ENCODE measurements around the gene CHST14. TPM values are rescaled to one million over a fixed set of nuclear protein-coding genes. Genes with fewer than 3 reads are reported as not detected.

Gene CHST14
- total RNA-seq, 3 donors from 2014 or later = 8.8 to 10.8 (median 9.3) TPM

- intact Hi-C loops (cut with DNase I; ENCODE audit: low total_unique reads) = no loop called here
- Histone ChIP-seq H3K27ac (peak overlapping the region; percentile 76 to 82), H3K27me3 (no peaks in the 10 kb centered on the region), H3K36me3 (no peaks in the 10 kb centered on the region), H3K9me3 (no peaks in the 10 kb centered on the region), H3K4me1 (peaks cover 0 to 3% of the 10 kb centered on the region in 2 donors), H3K4me3 (no peak overlapping the region)
- no peak for DNase-seq (ENCODE audit: low spot score in 2 of 2)
- TF ChIP-seq POLR2A (IDR thresholded peaks at IDR 0.05) (no peak), CTCF (IDR thresholded peaks at IDR 0.05) (no peak)
Measured at GRCh38 chr15:40512440-40512839, 41.7 kb downstream of the CHST14 start.

GRCh38 chr15:40513609-40514008, 42.8 kb downstream of the CHST14 start:
- no peak for TF ChIP-seq POLR2A (IDR thresholded peaks at IDR 0.05)
- TF ChIP-seq CTCF (IDR thresholded peaks at IDR 0.05) = no peak
- TF ChIP-seq POLR2AphosphoS5 (IDR thresholded peaks at IDR 0.05) = no peak
- Histone ChIP-seq H3K27me3 (no peaks in the 10 kb centered on the region), H3K4me1 (peaks cover 0 to 3% of the 10 kb centered on the region in 2 donors), H3K4me3 (no peak overlapping the region), H3K27ac (no peak overlapping the region), H3K9me3 (no peaks in the 10 kb centered on the region), H3K36me3 (no peaks in the 10 kb centered on the region)
- DNase-seq (ENCODE audit: low spot score in 2 of 2) = no peak
- intact Hi-C loops (cut with DNase I; ENCODE audit: low total_unique reads) = no loop called here

GRCh38 chr15:40516322-40516721, 45.5 kb downstream of the CHST14 start:
- intact Hi-C loops (cut with DNase I; ENCODE audit: low total_unique reads) = no loop called here
- H3K4me1 ChIP-seq = peaks cover 0 to 3% of the 10 kb centered on the region in 2 donors

More at GRCh38 chr15:40516322-40516721, 45.5 kb downstream of the CHST14 start:
- Histone ChIP-seq H3K9me3 (no peaks in the 10 kb centered on the region), H3K4me3 (no peak overlapping the region), H3K27ac (no peak overlapping the region), H3K27me3 (no peaks in the 10 kb centered on the region), H3K36me3 (no peaks in the 10 kb centered on the region)
- DNase-seq (ENCODE audit: low spot score in 2 of 2) = no peak
- TF ChIP-seq CTCF (IDR thresholded peaks at IDR 0.05) = no peak
- no peak for TF ChIP-seq POLR2A (IDR thresholded peaks at IDR 0.05)
- TF ChIP-seq POLR2AphosphoS5 (IDR thresholded peaks at IDR 0.05) = no peak

Other genes starting within 250 kb of the CHST14 start
- 10 to 100 TPM in 1 of 3 donors, 1 to 10 TPM in 1, under 1 TPM in 1; 0.80 to 11.0 (median 9.5) TPM for gene PAK6, start 231.9 kb upstream of the CHST14 start, total RNA-seq
- gene ANKRD63, start 187.9 kb upstream of the CHST14 start, total RNA-seq = not detected
- 10 to 100 TPM in 2 of 3 donors, 1 to 10 TPM in 1; 4.3 to 17.9 (median 13.6) TPM for gene PLCB2, start 163.0 kb upstream of the CHST14 start, total RNA-seq
- 10 to 100 TPM in 2 of 3 donors, 1 to 10 TPM in 1; 5.1 to 17.3 (median 12.5) TPM for gene INAFM2, start 147.3 kb upstream of the CHST14 start, total RNA-seq
- 10 to 100 TPM in 1 of 3 donors, 1 to 10 TPM in 2; 4.0 to 14.1 (median 9.4) TPM for gene CCDC9B, start 130.0 kb upstream of the CHST14 start, total RNA-seq
- 1 to 10 TPM in 2 of 3 donors, not detected in 1; 7.0 to 8.5 TPM for gene PHGR1, start 120.0 kb upstream of the CHST14 start, total RNA-seq
- gene DISP2, start 112.8 kb upstream of the CHST14 start, total RNA-seq = under 1 TPM; under 0.01 to 0.88 (median under 0.01) TPM
- 10 to 100 TPM in 2 of 3 donors, 1 to 10 TPM in 1; 9.1 to 19.8 (median 12.1) TPM for gene KNSTRN, start 88.3 kb upstream of the CHST14 start, total RNA-seq
- 10 to 100 TPM; 43.8 to 72.7 (median 62.6) TPM for gene IVD, start 65.2 kb upstream of the CHST14 start, total RNA-seq
- gene BAHD1, start 30.0 kb upstream of the CHST14 start, total RNA-seq = 10 to 100 TPM in 2 of 3 donors, 1 to 10 TPM in 1; 9.9 to 14.6 (median 11.8) TPM
- 10 to 100 TPM; 35.0 to 42.3 (median 36.4) TPM for gene CCDC32, start 94.1 kb downstream of the CHST14 start, total RNA-seq
- gene RPUSD2, start 98.3 kb downstream of the CHST14 start, total RNA-seq = 10 to 100 TPM in 1 of 3 donors, 1 to 10 TPM in 2; 5.8 to 12.5 (median 7.2) TPM
- 1 to 10 TPM in 2 of 3 donors, under 1 TPM in 1; 0.66 to 1.8 (median 1.3) TPM for gene KNL1, start 123.3 kb downstream of the CHST14 start, total RNA-seq
- gene RAD51, start 224.2 kb downstream of the CHST14 start, total RNA-seq = under 1 TPM in 1 of 3 donors, not detected in 2; 0.44 TPM

Measured in breast epithelium (tissue), 4 donors.